ENCODE results near the gene ZNF563. TPM values are rescaled to one million over a fixed set of nuclear protein-coding genes. Genes with fewer than 3 reads are reported as not detected.
"Not testable (repeated sequence)": the region's sequence is repeated elsewhere in the genome, so short reads cannot be mapped to it uniquely, and the experiment has no call there.

Gene ZNF563
- total and polyA plus RNA-seq, 2 donors: 3.3 to 6.5 TPM

DNA sequence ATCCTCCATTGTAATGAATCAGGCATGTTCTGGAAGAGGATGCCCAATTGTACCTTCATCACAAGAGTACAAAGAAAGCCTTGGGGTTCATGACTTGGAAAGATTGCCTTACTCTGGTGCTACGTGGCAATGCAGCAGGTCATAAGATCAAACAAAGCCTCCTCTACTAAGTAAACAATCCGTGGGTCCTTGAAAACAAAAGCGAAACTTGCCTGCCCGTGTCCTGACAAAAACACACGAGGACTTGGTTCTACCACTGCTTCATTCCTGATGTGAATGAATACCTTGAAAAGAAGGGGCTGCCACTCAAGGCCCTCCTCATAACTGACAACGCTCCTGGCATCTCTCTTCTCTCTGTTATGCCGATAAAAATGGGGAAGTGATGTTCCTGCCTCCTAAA is 18.9 kb downstream of the ZNF563 start:
- Histone ChIP-seq H3K9me3 (ENCODE audit: control insufficient read depth in 2 of 2, insufficient read depth in 1 of 2, low read length in 1 of 2) (peaks cover 1 to 4% of the 10 kb centered on the region in 2 donors), H3K36me3 (ENCODE audit: control insufficient read depth in 2 of 2, insufficient read depth in 2 of 2, low read length in 1 of 2) (peaks cover 11 to 15% of the 10 kb centered on the region in 2 donors), H3K27ac (ENCODE audit: low read depth in 1 of 2, low read length in 1 of 2) (no peak overlapping the region), H3K27me3 (ENCODE audit: control insufficient read depth in 2 of 2, insufficient read depth in 1 of 2, low read length in 1 of 2) (no peaks in the 10 kb centered on the region), H3K4me1 (ENCODE audit: control insufficient read depth in 2 of 2, insufficient read depth in 2 of 2, low read length in 2 of 2) (no peaks in the 10 kb centered on the region), H3K4me3 (ENCODE audit: low read length in 2 of 2) (no peak overlapping the region)
- DNase-seq (ENCODE audit: low read depth in 6 of 9, low spot score in 9 of 9): no peak
- 91% methylated on average over 7 of the region's 7 CpGs for WGBS

DNA sequence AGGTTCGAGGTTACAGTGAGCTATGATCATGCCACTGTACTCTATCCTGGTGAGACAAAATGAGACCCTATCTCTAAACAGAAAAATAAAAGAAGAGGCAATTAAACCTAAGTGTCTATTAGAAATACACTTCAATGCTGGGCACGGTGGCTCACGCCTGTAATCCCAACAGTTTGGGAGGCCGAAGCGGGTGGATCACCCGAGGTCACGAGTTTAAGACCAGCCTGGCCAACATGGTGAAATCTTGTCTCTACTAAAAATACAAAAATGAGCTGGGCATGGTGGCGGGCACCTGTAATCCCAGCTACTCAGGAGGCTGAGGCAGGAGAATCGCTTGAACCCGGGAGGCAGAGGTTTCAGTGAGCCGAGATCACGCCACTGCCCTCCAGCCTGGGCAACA is 24.5 kb downstream of the ZNF563 start:
- DNase-seq (ENCODE audit: low read depth in 6 of 9, low spot score in 9 of 9); H3K9me3 ChIP-seq (ENCODE audit: control insufficient read depth in 2 of 2, insufficient read depth in 1 of 2, low read length in 1 of 2); H3K36me3 ChIP-seq (ENCODE audit: control insufficient read depth in 2 of 2, insufficient read depth in 2 of 2, low read length in 1 of 2); H3K27me3 ChIP-seq (ENCODE audit: control insufficient read depth in 2 of 2, insufficient read depth in 1 of 2, low read length in 1 of 2); H3K4me1 ChIP-seq (ENCODE audit: control insufficient read depth in 2 of 2, insufficient read depth in 2 of 2, low read length in 2 of 2); H3K4me3 ChIP-seq (ENCODE audit: low read length in 2 of 2); H3K27ac ChIP-seq (ENCODE audit: low read depth in 1 of 2, low read length in 1 of 2): not testable (repeated sequence)
- WGBS: 98% methylated on average over 12 of the region's 12 CpGs

DNA sequence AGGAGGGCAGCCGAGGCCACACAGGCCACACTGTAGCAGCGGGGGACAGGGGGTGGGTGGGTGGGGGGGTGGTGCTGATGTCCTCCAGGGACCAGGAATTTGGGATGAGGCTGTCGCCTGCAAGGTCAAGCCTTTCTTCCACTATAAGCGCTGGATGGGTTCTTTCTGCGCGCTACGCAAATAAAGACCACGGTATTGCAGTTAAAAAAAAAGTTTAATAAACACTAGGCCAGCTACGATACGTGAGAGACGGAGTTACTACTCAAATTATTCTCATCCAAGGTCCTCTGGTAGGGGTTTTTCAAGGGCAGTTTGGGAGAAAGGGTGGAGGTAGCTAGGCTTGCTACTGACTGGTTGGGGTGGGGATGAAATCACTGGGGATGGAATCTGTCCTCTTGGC is 38.2 kb downstream of the ZNF563 start:
- H3K36me3 ChIP-seq (ENCODE audit: control insufficient read depth in 2 of 2, insufficient read depth in 2 of 2, low read length in 1 of 2): no peaks in the 10 kb centered on the region
- peak overlapping the region; percentile 93 to 98 for H3K4me3 ChIP-seq (ENCODE audit: low read length in 2 of 2)
- peaks cover 0 to 4% of the 10 kb centered on the region in 2 donors for H3K9me3 ChIP-seq (ENCODE audit: control insufficient read depth in 2 of 2, insufficient read depth in 1 of 2, low read length in 1 of 2)
- H3K27ac ChIP-seq (ENCODE audit: low read depth in 1 of 2, low read length in 1 of 2): peak overlapping the region; percentile 48 to 67
- no peaks in the 10 kb centered on the region for H3K27me3 ChIP-seq (ENCODE audit: control insufficient read depth in 2 of 2, insufficient read depth in 1 of 2, low read length in 1 of 2)
- 69% methylated on average over 11 of the region's 11 CpGs for WGBS
- no peak for DNase-seq (ENCODE audit: low read depth in 6 of 9, low spot score in 9 of 9)
- H3K4me1 ChIP-seq (ENCODE audit: control insufficient read depth in 2 of 2, insufficient read depth in 2 of 2, low read length in 2 of 2): peaks cover 9 to 14% of the 10 kb centered on the region in 2 donors

DNA sequence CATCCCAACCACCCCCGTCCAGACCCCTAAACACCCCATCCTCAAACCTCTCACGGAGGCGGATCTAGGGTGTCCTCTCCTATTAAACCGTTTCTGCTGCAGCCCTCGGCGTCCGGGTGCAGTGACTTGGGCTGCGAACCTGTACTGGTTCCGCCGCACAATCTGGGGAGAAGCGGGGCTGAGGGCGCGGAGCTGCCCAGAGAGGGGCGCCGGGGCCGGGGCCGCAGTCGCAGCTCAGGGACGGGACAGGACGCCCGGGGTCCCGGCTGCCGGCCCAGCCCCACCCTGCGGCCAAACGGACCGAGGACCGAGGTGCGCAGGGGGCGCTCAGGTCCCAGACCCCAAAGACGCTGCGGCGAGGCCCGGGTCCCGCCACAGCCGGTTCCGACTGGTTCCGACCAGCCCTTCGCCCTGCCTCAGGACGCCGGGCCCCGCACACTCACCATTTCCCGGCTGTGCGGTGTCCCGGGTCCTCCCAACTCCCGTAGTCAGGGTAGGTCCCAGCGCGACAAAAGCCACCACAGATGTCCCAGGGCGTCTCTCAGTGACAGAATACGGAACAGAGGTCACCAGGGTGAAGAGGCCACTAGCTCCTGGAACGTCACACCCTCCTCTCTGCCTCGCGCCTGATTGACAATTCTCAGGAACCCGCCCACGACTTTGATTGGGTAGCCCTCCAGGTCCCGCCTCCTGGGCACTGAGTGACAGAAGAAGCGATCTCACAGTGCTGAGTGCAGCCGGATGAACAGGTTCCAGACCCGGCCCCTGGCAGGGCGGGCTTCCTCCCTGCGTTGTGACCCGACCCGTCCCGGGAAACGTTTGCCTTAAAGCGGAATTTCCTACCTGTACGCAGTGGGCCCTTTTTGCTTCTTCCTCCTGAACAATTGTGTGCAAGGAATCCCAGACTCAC is 38.9 kb downstream of the ZNF563 start, which contains the start of gene ZNF44:
Gene ZNF44, minus strand, starts transcription at position 635 of the 910 bp plus-strand sequence. Its CDS starts 189 bp downstream, at position 446.
- H3K36me3 ChIP-seq (ENCODE audit: control insufficient read depth in 2 of 2, insufficient read depth in 2 of 2, low read length in 1 of 2): no peaks in the 10 kb centered on the region
- DNase-seq (ENCODE audit: low read depth in 6 of 9, low spot score in 9 of 9): peak; percentile 91 to 99 (median 95)
- H3K27ac ChIP-seq (ENCODE audit: low read depth in 1 of 2, low read length in 1 of 2): peak within 1 kb of the TSS; percentile 75 to 92
- H3K4me3 ChIP-seq (ENCODE audit: low read length in 2 of 2): peak within 1 kb of the TSS; percentile 93 to 98
- no peaks in the 10 kb centered on the region for H3K27me3 ChIP-seq (ENCODE audit: control insufficient read depth in 2 of 2, insufficient read depth in 1 of 2, low read length in 1 of 2)
- H3K4me1 ChIP-seq (ENCODE audit: control insufficient read depth in 2 of 2, insufficient read depth in 2 of 2, low read length in 2 of 2): peaks cover 12 to 14% of the 10 kb centered on the region in 2 donors
- WGBS: under 1% methylated on average over 66 of the region's 66 CpGs
- peaks cover 0 to 4% of the 10 kb centered on the region in 2 donors for H3K9me3 ChIP-seq (ENCODE audit: control insufficient read depth in 2 of 2, insufficient read depth in 1 of 2, low read length in 1 of 2)

DNA sequence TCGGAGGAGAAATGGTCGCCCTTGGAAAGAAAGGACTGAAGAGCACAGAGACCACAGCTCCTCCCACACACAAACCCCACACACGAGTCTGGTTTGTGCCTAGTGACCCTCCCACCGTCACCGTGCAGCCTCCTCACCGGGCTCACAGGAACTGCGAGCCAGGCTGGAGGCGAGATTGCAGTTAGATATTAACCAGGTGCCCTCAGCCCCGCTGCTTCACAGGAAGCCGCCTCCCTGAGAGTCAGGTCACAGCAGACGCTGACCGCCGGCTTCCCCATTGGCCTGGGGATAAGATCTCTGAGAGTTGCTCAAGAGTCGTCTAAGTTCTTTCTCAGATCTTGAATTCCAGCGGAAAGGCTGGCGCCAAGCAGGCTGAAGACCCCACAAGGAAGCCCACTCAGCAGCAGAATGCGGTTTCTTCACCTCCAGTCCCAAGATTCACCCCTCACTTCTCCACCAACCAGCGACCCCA is 39.6 kb downstream of the ZNF563 start:
- WGBS: under 1% methylated on average over 18 of the region's 18 CpGs
- H3K27ac ChIP-seq (ENCODE audit: low read depth in 1 of 2, low read length in 1 of 2): peak overlapping the region; percentile 53 to 92
- H3K36me3 ChIP-seq (ENCODE audit: control insufficient read depth in 2 of 2, insufficient read depth in 2 of 2, low read length in 1 of 2): no peaks in the 10 kb centered on the region
- DNase-seq (ENCODE audit: low read depth in 6 of 9, low spot score in 9 of 9): peak in 7 of 9 donors; percentile 6 to 55 (median 28)
- peaks cover 12 to 14% of the 10 kb centered on the region in 2 donors for H3K4me1 ChIP-seq (ENCODE audit: control insufficient read depth in 2 of 2, insufficient read depth in 2 of 2, low read length in 2 of 2)
- no peaks in the 10 kb centered on the region for H3K27me3 ChIP-seq (ENCODE audit: control insufficient read depth in 2 of 2, insufficient read depth in 1 of 2, low read length in 1 of 2)
- peaks cover 0 to 4% of the 10 kb centered on the region in 2 donors for H3K9me3 ChIP-seq (ENCODE audit: control insufficient read depth in 2 of 2, insufficient read depth in 1 of 2, low read length in 1 of 2)
- peak overlapping the region; percentile 93 to 98 for H3K4me3 ChIP-seq (ENCODE audit: low read length in 2 of 2)

DNA sequence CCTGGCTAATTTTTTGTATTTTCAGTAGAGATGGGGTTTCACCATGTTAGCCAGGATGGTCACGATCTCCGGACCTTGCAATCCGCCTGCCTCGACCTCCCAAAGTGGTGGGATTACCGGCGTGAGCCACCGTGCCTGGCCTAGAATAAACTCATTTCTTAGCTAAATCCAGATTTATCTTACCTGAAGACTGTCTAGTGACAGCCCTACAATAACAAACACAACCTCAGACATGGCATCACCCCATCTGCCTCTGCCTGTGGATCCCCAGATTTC is 43.7 kb downstream of the ZNF563 start:
- 97% methylated on average over 7 of the region's 7 CpGs for WGBS
- peak overlapping the region in 1 of 2 donors; percentile 65 for H3K27ac ChIP-seq (ENCODE audit: low read depth in 1 of 2, low read length in 1 of 2)
- H3K4me1 ChIP-seq (ENCODE audit: control insufficient read depth in 2 of 2, insufficient read depth in 2 of 2, low read length in 2 of 2): peaks cover 11 to 12% of the 10 kb centered on the region in 2 donors
- H3K27me3 ChIP-seq (ENCODE audit: control insufficient read depth in 2 of 2, insufficient read depth in 1 of 2, low read length in 1 of 2): no peaks in the 10 kb centered on the region
- no peak overlapping the region for H3K4me3 ChIP-seq (ENCODE audit: low read length in 2 of 2)
- no peak for DNase-seq (ENCODE audit: low read depth in 6 of 9, low spot score in 9 of 9)
- H3K36me3 ChIP-seq (ENCODE audit: control insufficient read depth in 2 of 2, insufficient read depth in 2 of 2, low read length in 1 of 2): no peaks in the 10 kb centered on the region
- peaks cover 0 to 7% of the 10 kb centered on the region in 2 donors for H3K9me3 ChIP-seq (ENCODE audit: control insufficient read depth in 2 of 2, insufficient read depth in 1 of 2, low read length in 1 of 2)

DNA sequence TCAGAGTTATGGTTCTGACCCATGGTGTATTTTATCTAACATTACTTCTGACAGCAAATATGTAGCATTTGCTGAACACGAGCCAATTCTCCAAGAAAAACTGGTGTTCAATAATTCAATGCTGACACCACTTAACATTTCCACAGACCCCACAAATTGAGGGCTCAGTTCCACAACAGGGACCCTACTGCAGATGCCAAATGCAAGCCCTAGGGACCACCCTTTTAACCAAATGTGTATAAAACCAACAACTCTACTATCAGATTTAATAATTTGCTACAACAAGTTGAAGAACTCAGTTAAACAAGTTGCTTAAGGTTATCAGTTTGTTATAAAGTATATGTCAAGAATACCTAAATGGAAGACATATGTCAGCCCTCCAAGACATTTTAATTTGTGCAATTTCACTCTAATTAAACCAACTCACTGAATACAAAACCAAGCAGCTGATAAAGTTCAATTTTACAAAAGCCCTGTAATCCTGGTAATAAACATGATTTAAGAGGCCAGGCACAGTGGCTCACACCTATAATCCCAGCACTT is 45.4 kb downstream of the ZNF563 start:
- Histone ChIP-seq H3K36me3 (ENCODE audit: control insufficient read depth in 2 of 2, insufficient read depth in 2 of 2, low read length in 1 of 2) (peaks cover 4 to 6% of the 10 kb centered on the region in 2 donors), H3K27ac (ENCODE audit: low read depth in 1 of 2, low read length in 1 of 2) (no peak overlapping the region), H3K27me3 (ENCODE audit: control insufficient read depth in 2 of 2, insufficient read depth in 1 of 2, low read length in 1 of 2) (no peaks in the 10 kb centered on the region), H3K9me3 (ENCODE audit: control insufficient read depth in 2 of 2, insufficient read depth in 1 of 2, low read length in 1 of 2) (peaks cover 0 to 20% of the 10 kb centered on the region in 2 donors), H3K4me3 (ENCODE audit: low read length in 2 of 2) (no peak overlapping the region), H3K4me1 (ENCODE audit: control insufficient read depth in 2 of 2, insufficient read depth in 2 of 2, low read length in 2 of 2) (peaks cover 1 to 5% of the 10 kb centered on the region in 2 donors)
- no peak for DNase-seq (ENCODE audit: low read depth in 6 of 9, low spot score in 9 of 9)
- 93% methylated on average over 1 of the region's 1 CpG for WGBS

DNA sequence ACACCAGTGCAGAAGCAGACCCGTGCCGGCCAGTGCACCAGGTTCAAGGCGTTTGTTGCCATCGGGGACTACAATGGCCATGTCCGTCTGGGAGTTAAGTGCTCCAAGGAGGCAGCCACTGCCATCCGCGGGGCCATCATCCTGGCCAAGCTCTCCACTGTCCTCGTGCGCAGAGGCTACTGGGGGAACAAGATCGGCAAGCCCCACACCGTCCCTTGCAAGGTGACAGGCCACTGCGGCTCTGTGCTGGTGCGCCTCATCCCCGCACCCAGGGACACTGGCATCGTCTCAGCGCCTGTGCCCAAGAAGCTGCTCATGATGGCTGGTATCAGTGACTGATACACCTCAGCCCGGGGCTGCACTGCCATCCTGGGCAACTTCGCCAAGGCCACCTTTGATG is 48.8 kb downstream of the ZNF563 start:
- H3K4me3 ChIP-seq (ENCODE audit: low read length in 2 of 2): no peak overlapping the region
- H3K36me3 ChIP-seq (ENCODE audit: control insufficient read depth in 2 of 2, insufficient read depth in 2 of 2, low read length in 1 of 2): peaks cover 4 to 6% of the 10 kb centered on the region in 2 donors
- over 99% methylated on average over 18 of the region's 18 CpGs for WGBS
- H3K9me3 ChIP-seq (ENCODE audit: control insufficient read depth in 2 of 2, insufficient read depth in 1 of 2, low read length in 1 of 2): peaks cover 0 to 20% of the 10 kb centered on the region in 2 donors
- H3K4me1 ChIP-seq (ENCODE audit: control insufficient read depth in 2 of 2, insufficient read depth in 2 of 2, low read length in 2 of 2): peaks cover 0 to under 1% of the 10 kb centered on the region in 2 donors
- no peak overlapping the region for H3K27ac ChIP-seq (ENCODE audit: low read depth in 1 of 2, low read length in 1 of 2)
- no peak for DNase-seq (ENCODE audit: low read depth in 6 of 9, low spot score in 9 of 9)
- H3K27me3 ChIP-seq (ENCODE audit: control insufficient read depth in 2 of 2, insufficient read depth in 1 of 2, low read length in 1 of 2): no peaks in the 10 kb centered on the region

DNA sequence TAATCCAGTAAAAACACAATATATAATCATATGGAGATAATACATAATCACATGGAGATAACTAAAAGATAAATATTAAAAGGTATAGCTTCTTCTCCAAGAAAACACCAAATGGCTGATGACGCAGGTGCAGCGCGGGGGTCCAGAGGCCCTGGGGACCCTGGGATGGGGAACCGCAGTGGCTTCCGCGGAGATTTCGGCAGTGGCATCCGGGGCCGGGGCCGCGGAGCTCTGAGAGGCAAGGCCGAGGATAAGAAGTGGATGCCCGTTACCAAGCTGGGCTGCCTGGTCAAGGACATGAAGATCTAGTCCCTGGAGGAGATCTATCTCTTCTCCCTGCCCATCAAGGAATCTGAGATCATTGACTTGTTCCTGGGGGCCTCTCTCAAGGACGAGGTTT is 49.2 kb downstream of the ZNF563 start:
- Histone ChIP-seq H3K27ac (ENCODE audit: low read depth in 1 of 2, low read length in 1 of 2) (no peak overlapping the region), H3K36me3 (ENCODE audit: control insufficient read depth in 2 of 2, insufficient read depth in 2 of 2, low read length in 1 of 2) (peaks cover 4 to 6% of the 10 kb centered on the region in 2 donors), H3K9me3 (ENCODE audit: control insufficient read depth in 2 of 2, insufficient read depth in 1 of 2, low read length in 1 of 2) (peaks cover 0 to 20% of the 10 kb centered on the region in 2 donors), H3K27me3 (ENCODE audit: control insufficient read depth in 2 of 2, insufficient read depth in 1 of 2, low read length in 1 of 2) (no peaks in the 10 kb centered on the region), H3K4me3 (ENCODE audit: low read length in 2 of 2) (no peak overlapping the region), H3K4me1 (ENCODE audit: control insufficient read depth in 2 of 2, insufficient read depth in 2 of 2, low read length in 2 of 2) (no peaks in the 10 kb centered on the region)
- DNase-seq (ENCODE audit: low read depth in 6 of 9, low spot score in 9 of 9): no peak
- 98% methylated on average over 14 of the region's 14 CpGs for WGBS
